Fibroblast of lung (primary cell): ENCODE results near the gene TIMP1. TPM values are rescaled to one million over a fixed set of nuclear protein-coding genes. Genes with fewer than 3 reads are reported as not detected.

Experiments used
- DNase-seq, 2 donors: peaks; one replicate each; pipeline versions ENCODE4 v3.0.0 to v3.0.0-alpha.2; 2010; ENCODE audit warnings: low read depth in 2 of 2
- H2AFZ ChIP-seq: 2 replicates; pipeline ENCODE4 v1.5.1; 2012; ENCODE audit warnings: low read length, control low read depth, inconsistent platforms
- H3K27ac ChIP-seq: 2 replicates; pipeline ENCODE4 v1.5.1; 2011; ENCODE audit warnings: low read length, control low read depth; ENCODE audit not compliant: insufficient read depth
- H3K27me3 ChIP-seq: 2 replicates; pipeline ENCODE4 v1.5.1; 2011; ENCODE audit warnings: mild to moderate bottlenecking, low read length; ENCODE audit not compliant: control insufficient read depth, insufficient read depth
- H3K36me3 ChIP-seq: 2 replicates; pipeline ENCODE4 v1.5.1; 2011; ENCODE audit warnings: low read length; ENCODE audit not compliant: control insufficient read depth, insufficient read depth
- H3K4me1 ChIP-seq: 2 replicates; pipeline ENCODE4 v1.5.1; 2011; ENCODE audit warnings: low read length; ENCODE audit not compliant: control insufficient read depth, insufficient read depth; ENCODE audit errors: extremely low read depth
- H3K4me2 ChIP-seq: 2 replicates; pipeline ENCODE4 v1.5.1; 2011; ENCODE audit warnings: low read length, control low read depth; ENCODE audit not compliant: insufficient read depth; ENCODE audit errors: extremely low read depth
- H3K4me3 ChIP-seq, 4 experiments: fragments of 200-600 bp in 1 of 4; sonication (generic) in 1 of 4; replicated peaks in 1 of 4; 2 replicates each; pipeline ENCODE4 v1.5.1; 2011 to 2016; ENCODE audit warnings: low read length in 4 of 4, low read depth in 3 of 4, mild to moderate bottlenecking in 3 of 4, control low read depth in 2 of 4, inconsistent platforms in 1 of 4, mixed read lengths in 1 of 4; ENCODE audit not compliant: insufficient read depth in 1 of 4; ENCODE audit errors: control extremely low read depth in 1 of 4
- H3K79me2 ChIP-seq: 2 replicates; pipeline ENCODE4 v1.5.1; 2012; ENCODE audit warnings: mild to moderate bottlenecking, low read length, inconsistent platforms; ENCODE audit not compliant: control insufficient read depth, insufficient read depth
- H3K9ac ChIP-seq: 2 replicates; pipeline ENCODE4 v1.5.1; 2011; ENCODE audit warnings: mild to moderate bottlenecking, low read length, control low read depth; ENCODE audit not compliant: insufficient read depth
- H3K9me3 ChIP-seq: 2 replicates; pipeline ENCODE4 v1.5.1; 2012; ENCODE audit warnings: low read depth, low read length; ENCODE audit not compliant: control insufficient read depth, insufficient read depth
- H4K20me1 ChIP-seq: 2 replicates; pipeline ENCODE4 v1.5.1; 2011; ENCODE audit warnings: low read length; ENCODE audit not compliant: control insufficient read depth, insufficient read depth; ENCODE audit errors: extremely low read depth
- CTCF ChIP-seq, 2 donors: IDR thresholded peaks in 1 of 2; conservative IDR thresholded peaks in 1 of 2; 1 replicate in 1 of 2; 2 replicates in 1 of 2; pipeline ENCODE4 v1.5.1; 2011 to 2012; ENCODE audit warnings: low read length in 2 of 2, control low read depth in 1 of 2, inconsistent platforms in 1 of 2, low read depth in 1 of 2, mild to moderate bottlenecking in 1 of 2
- EZH2 ChIP-seq: IDR thresholded peaks from 2 replicates; pipeline ENCODE4 v1.5.1; 2012; ENCODE audit warnings: low read length, control low read depth, mild to moderate bottlenecking; ENCODE audit errors: missing control alignments
- polyA plus RNA-seq, 2 donors: library from polyadenylated mRNA; depleted of rRNA in 1 of 2; stranded (reverse) in 1 of 2; unstranded in 1 of 2; fragments of >200 nt; gene quantifications; 2 replicates each; pipeline ENCODE4 v1.2.1, GENCODE V29; 2011 to 2012; ENCODE audit warnings: missing spikeins in 1 of 2
- total RNA-seq: library from RNA; depleted of rRNA; stranded (reverse); fragments of >200 nt; gene quantifications from 2 replicates; pipeline ENCODE4 v1.2.1, GENCODE V29; 2014

TIMP1 gene
- total and polyA plus RNA-seq, 2 donors (not counting 1 experiment from before 2014, with no cell fraction given): 845 to 1,117 TPM

GRCh38 chrX:47573341-47574075 is 8.7 kb upstream of the TIMP1 start:
- Histone ChIP-seq H3K79me2 (no peaks in the 10 kb centered on the region), H3K36me3 (no peaks in the 10 kb centered on the region), H3K4me3 (peak overlapping the region in 2 of 4 experiments; percentile 14 to 37), H3K4me1 (peaks cover 7% of the 10 kb centered on the region), H2AFZ (no peak overlapping the region), H3K4me2 (peak overlapping the region; percentile 35), H3K9me3 (no peaks in the 10 kb centered on the region), H3K9ac (peak overlapping the region; percentile 69), H4K20me1 (no peaks in the 10 kb centered on the region), H3K27me3 (no peaks in the 10 kb centered on the region), H3K27ac (peak overlapping the region; percentile 84)
- peak; percentile 61 to 69 for DNase-seq
- TF ChIP-seq EZH2 (no peak), CTCF (conservative IDR thresholded peaks at IDR 0.05 in 1 of 2, IDR thresholded peaks at IDR 0.05 in 1 of 2; ENCODE audit: low read depth in 1 of 2, low read length in 2 of 2) (no peak)

GRCh38 chrX:47574076-47574546 is 8.1 kb upstream of the TIMP1 start:
- Histone ChIP-seq H4K20me1 (no peaks in the 10 kb centered on the region), H3K27ac (peak overlapping the region; percentile 84), H3K4me2 (peak overlapping the region; percentile 35), H3K9ac (peak overlapping the region; percentile 69), H3K36me3 (no peaks in the 10 kb centered on the region), H3K9me3 (no peaks in the 10 kb centered on the region), H3K79me2 (no peaks in the 10 kb centered on the region), H3K27me3 (no peaks in the 10 kb centered on the region), H3K4me1 (peaks cover 11% of the 10 kb centered on the region), H2AFZ (no peak overlapping the region), H3K4me3 (peak overlapping the region in 2 of 4 experiments; percentile 14 to 37)
- no peak for DNase-seq
- TF ChIP-seq EZH2: no peak
- no peak for TF ChIP-seq CTCF (conservative IDR thresholded peaks at IDR 0.05 in 1 of 2, IDR thresholded peaks at IDR 0.05 in 1 of 2; ENCODE audit: low read depth in 1 of 2, low read length in 2 of 2)

- DNase-seq: no peak
- Histone ChIP-seq H3K36me3 (no peaks in the 10 kb centered on the region), H4K20me1 (no peaks in the 10 kb centered on the region), H3K4me2 (peak overlapping the region; percentile 35), H2AFZ (no peak overlapping the region), H3K27me3 (no peaks in the 10 kb centered on the region), H3K4me1 (peaks cover 14% of the 10 kb centered on the region), H3K4me3 (peak overlapping the region in 1 of 4 experiments; percentile 17), H3K27ac (peak overlapping the region; percentile 27), H3K9me3 (no peaks in the 10 kb centered on the region), H3K79me2 (no peaks in the 10 kb centered on the region), H3K9ac (peak overlapping the region; percentile 69)
- TF ChIP-seq EZH2: no peak
Measured at GRCh38 chrX:47574547-47575301, 7.5 kb upstream of the TIMP1 start.
